ENCODE results near the gene SLC25A51.

SLC25A51 gene

DNA sequence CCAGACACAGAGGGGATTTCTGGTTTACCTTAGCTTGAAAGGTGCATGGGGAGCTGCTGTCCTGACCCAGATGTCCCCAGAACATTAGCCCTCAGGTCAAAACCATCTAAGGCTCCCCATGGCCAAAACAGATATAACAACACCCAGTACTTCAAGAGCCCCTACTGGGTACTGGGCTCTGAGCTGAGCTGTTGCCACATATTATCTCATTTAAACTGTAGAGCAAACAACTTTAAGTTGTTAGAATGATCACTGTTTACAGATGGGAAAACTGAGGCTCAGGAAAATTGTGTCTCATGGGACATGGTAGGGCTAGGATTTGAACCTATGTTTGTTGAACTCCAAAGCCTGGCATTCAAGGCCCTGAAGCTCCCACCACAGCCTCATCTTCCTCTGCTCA is 20.6 kb upstream of the SLC25A51 start:
- no peaks in the 10 kb centered on the region for H3K36me3 ChIP-seq (ENCODE audit: insufficient read depth, low read length)

DNA sequence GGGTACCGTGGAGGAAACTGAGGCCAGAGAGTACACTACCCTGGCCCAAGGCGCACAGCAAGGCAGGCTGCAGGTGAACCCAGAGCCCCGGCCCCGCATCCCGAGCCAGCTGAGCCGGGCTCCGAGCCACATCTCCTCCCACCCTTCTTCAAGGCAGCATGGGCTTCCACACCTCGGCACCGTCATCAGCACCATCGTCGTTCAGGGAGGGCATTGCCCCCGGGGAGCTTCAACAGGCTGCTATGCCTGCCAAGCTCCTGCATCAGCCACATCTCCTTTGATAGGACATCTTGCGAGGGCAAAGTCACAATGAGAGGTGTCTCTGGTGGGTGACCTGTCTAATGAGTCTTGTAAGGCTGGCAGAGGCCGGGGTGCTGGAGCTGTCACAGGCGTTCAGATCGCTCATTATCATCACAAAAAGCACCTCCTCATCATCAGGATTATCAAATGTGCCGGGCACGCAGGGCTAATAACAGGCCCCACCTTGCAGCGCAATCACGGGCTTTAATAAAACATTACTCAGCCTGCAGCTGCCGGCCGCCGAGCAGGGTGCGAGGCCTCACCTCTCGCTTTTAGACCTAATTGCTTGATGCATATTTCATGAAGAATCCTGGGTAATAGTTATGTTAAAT is 20.0 kb upstream of the SLC25A51 start:
- WGBS: 95% methylated on average over 25 of the region's 25 CpGs
- Histone ChIP-seq H3K27ac (ENCODE audit: low read depth, low read length) (no peak overlapping the region), H3K9ac (ENCODE audit: low read depth, low read length) (no peak overlapping the region), H3K36me3 (ENCODE audit: insufficient read depth, low read length) (no peaks in the 10 kb centered on the region), H3K4me1 (ENCODE audit: insufficient read depth, low read length) (peaks cover 29% of the 10 kb centered on the region), H3K4me3 (ENCODE audit: low read length) (no peak overlapping the region), H3K9me3 (ENCODE audit: insufficient read depth, low read depth, low read length) (no peaks in the 10 kb centered on the region), H3K27me3 (ENCODE audit: insufficient read depth, low read length) (no peaks in the 10 kb centered on the region)

More for the DNA sequence above, 20.6 kb upstream of the SLC25A51 start:
- H3K27me3 ChIP-seq (ENCODE audit: insufficient read depth, low read length): no peaks in the 10 kb centered on the region
- no peak overlapping the region for H3K4me3 ChIP-seq (ENCODE audit: low read length)
- no peak overlapping the region for H3K9ac ChIP-seq (ENCODE audit: low read depth, low read length)
- no peak overlapping the region for H3K27ac ChIP-seq (ENCODE audit: low read depth, low read length)
- no peaks in the 10 kb centered on the region for H3K9me3 ChIP-seq (ENCODE audit: insufficient read depth, low read depth, low read length)
- peaks cover 29% of the 10 kb centered on the region for H3K4me1 ChIP-seq (ENCODE audit: insufficient read depth, low read length)

DNA sequence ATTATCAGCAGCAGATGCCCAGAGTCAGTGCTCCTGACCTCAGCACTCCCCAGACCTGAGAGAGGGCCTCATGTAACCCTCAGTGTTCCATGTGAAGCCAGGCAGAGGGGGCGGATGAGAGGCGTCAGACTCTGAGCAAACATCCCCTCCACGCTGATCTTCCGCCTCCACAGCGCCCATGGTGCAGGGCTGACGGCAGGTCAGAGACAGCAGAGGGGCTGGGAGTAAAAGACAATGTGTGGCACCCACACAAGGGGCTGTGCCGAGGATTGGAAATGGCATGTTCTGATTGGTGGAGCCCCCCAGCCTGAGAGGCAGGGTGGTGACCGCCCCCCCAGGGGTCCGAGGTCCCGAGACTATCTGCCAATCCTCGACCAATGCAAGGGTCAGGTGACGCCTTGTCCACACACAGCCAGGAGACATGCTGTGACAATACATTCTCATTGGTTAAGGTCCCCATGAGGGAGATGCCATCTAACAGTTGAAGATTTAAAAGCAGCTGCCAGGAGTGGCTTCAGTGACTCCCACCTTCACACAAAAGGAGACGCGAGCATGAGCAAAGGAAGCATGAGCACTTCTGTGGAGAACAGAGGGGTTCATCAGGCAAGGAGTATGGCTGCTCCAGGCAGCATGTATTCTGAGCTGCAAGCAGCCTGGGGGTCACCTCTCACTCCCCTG is 19.3 kb upstream of the SLC25A51 start:
- no peaks in the 10 kb centered on the region for H3K27me3 ChIP-seq (ENCODE audit: insufficient read depth, low read length)
- peaks cover 29% of the 10 kb centered on the region for H3K4me1 ChIP-seq (ENCODE audit: insufficient read depth, low read length)
- no peaks in the 10 kb centered on the region for H3K9me3 ChIP-seq (ENCODE audit: insufficient read depth, low read depth, low read length)
- no peaks in the 10 kb centered on the region for H3K36me3 ChIP-seq (ENCODE audit: insufficient read depth, low read length)
- 76% methylated on average over 14 of the region's 14 CpGs for WGBS
- no peak overlapping the region; the same call in 1 of the 2 replicates for H3K27ac ChIP-seq (ENCODE audit: low read depth, low read length)
- no peak overlapping the region for H3K9ac ChIP-seq (ENCODE audit: low read depth, low read length)
- no peak overlapping the region for H3K4me3 ChIP-seq (ENCODE audit: low read length)

DNA sequence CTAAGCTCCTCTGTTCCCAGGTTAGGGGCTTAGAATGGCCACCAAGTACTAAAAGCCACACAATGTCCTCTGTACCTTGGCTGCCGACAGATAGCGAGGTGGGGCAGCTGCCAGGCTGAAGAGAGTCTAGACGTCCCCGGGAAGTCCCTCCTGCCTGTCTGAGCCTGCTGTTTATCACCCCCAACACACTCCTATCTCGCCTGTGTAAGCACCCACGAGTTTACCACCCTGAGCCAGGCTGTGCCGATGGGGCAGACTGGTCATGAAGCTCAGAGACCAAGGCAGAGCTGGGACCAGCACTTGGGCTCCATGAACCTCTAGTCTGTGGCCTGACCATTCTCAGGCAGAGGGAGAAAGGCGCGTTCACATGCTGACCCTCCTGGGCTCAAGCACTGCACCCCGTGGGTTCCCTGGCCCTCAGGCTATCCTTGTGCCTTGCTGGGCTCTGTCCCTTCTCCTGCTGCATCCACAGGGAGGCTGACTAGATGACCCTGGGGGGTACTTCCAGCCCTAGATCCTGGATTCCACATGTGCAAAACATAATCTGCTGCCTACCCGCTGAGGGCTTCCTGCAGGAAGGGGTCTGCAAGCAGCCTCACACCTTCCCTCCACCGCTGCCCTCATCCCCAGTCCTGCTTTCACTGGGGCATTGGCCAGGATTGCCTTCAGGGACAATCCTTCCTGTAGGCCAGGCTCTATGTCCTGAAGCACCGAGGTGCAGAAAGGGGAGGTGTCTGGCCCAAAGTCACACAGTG is 18.6 kb upstream of the SLC25A51 start:
- no peaks in the 10 kb centered on the region for H3K9me3 ChIP-seq (ENCODE audit: insufficient read depth, low read depth, low read length)
- no peak overlapping the region for H3K9ac ChIP-seq (ENCODE audit: low read depth, low read length)
- no peaks in the 10 kb centered on the region for H3K27me3 ChIP-seq (ENCODE audit: insufficient read depth, low read length)
- 83% methylated on average over 13 of the region's 13 CpGs for WGBS
- no peak overlapping the region for H3K4me3 ChIP-seq (ENCODE audit: low read length)
- H3K4me1 ChIP-seq (ENCODE audit: insufficient read depth, low read length): peaks cover 25% of the 10 kb centered on the region; the same call in 1 of the 2 replicates
- no peaks in the 10 kb centered on the region for H3K36me3 ChIP-seq (ENCODE audit: insufficient read depth, low read length)
- no peak overlapping the region; the same call in 1 of the 2 replicates for H3K27ac ChIP-seq (ENCODE audit: low read depth, low read length)

DNA sequence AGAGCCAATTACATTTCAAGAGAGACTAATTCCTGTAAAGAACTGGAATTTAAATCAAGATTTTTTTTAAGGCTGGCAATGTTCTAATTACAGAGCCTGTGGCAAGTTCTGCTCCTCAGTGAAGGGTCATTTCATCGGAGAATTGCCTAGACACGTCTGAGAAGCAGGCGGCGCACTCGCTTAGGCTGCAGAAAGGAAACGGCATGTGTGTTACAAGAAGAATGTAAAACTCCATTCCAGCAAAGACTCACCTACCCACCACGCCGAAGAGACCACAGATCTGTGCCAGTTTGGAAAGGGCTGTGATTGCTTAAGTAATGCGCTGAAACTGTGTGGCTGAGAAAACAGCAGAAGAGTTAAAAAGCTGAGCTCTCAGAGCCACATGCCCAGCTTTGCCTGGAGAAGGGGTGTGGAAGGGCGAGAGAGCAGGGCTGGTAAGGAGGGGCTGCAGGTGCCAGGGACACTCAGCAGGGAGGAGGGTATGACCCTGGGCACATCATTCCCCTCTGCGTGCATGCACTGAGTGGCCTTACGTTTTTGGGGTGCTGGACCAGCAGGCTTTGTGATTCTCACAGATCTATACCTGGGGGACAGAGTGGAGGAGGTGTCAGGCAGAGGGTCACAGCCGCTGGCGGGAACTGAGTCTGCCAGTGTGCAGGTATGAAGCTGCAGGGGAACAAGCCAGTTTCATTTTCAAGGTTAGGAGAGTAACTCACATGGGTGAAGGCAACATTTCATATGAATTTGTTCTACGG is 17.8 kb upstream of the SLC25A51 start:
- H3K27ac ChIP-seq (ENCODE audit: low read depth, low read length): no peak overlapping the region
- no peaks in the 10 kb centered on the region for H3K9me3 ChIP-seq (ENCODE audit: insufficient read depth, low read depth, low read length)
- no peaks in the 10 kb centered on the region for H3K36me3 ChIP-seq (ENCODE audit: insufficient read depth, low read length)
- WGBS: 86% methylated on average over 15 of the region's 15 CpGs
- no peak overlapping the region for H3K9ac ChIP-seq (ENCODE audit: low read depth, low read length)
- no peaks in the 10 kb centered on the region for H3K27me3 ChIP-seq (ENCODE audit: insufficient read depth, low read length)
- H3K4me3 ChIP-seq (ENCODE audit: low read length): no peak overlapping the region
- H3K4me1 ChIP-seq (ENCODE audit: insufficient read depth, low read length): peaks cover 25% of the 10 kb centered on the region; the same call in 1 of the 2 replicates

DNA sequence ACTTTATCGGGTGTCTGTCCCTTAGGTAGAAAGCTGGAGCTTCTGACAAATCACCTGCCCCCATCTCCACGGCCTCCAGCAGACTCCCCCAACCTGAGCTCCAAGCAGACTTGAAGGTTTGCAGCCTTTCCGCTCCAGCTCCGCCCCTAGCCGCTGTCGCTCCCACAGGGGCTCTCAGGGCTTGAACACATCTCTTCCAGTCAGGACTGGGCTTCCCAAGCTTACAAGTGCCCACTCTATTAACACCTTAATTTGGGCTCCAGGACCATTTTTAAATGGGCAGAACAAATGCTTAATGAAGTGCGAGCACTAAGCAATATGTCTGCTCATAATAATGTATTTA is 17.2 kb upstream of the SLC25A51 start:
- H3K27me3 ChIP-seq (ENCODE audit: insufficient read depth, low read length): no peaks in the 10 kb centered on the region
- no peak overlapping the region for H3K9ac ChIP-seq (ENCODE audit: low read depth, low read length)
- no peaks in the 10 kb centered on the region for H3K36me3 ChIP-seq (ENCODE audit: insufficient read depth, low read length)
- H3K27ac ChIP-seq (ENCODE audit: low read depth, low read length): no peak overlapping the region
- 79% methylated on average over 7 of the region's 7 CpGs for WGBS
- no peak overlapping the region for H3K4me3 ChIP-seq (ENCODE audit: low read length)
- no peaks in the 10 kb centered on the region for H3K9me3 ChIP-seq (ENCODE audit: insufficient read depth, low read depth, low read length)
- H3K4me1 ChIP-seq (ENCODE audit: insufficient read depth, low read length): peaks cover 21% of the 10 kb centered on the region; the same call in 1 of the 2 replicates

DNA sequence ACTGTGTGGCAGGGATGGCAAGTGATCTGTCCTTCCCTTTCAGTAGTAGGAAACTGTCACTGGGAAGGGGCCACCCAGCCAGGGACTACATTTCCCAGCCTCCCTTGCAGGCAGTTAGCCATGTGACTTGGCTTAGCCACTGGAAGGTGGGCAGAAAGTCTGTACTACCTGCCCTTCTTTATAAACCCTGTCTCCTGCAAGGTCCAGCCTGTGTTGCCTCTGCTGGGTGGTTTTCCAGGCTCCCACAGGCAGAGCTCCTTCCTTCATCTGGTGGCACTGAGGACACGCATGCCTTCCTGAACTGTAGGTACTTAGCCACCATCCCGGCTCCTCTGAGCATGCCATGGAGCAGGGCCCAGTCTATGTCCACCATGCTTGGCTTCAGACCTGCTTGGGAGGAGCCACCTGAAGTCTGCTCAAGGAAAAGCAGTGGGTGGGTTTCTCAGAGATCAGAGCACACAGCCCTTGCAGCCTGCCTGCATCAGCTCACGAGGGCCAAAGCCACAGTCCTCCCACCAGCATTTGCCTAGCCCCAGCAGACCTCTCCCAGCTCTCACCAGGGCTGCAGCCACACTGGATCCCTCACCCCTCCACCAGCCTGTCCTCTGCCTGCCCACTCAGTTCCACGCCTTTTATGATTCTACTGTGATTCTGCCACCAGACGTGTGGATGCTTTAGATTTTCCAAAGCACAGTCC is 16.7 kb upstream of the SLC25A51 start:
- WGBS: 94% methylated on average over 5 of the region's 5 CpGs
- Histone ChIP-seq H3K4me1 (ENCODE audit: insufficient read depth, low read length) (peaks cover 20% of the 10 kb centered on the region; the same call in 1 of the 2 replicates), H3K9ac (ENCODE audit: low read depth, low read length) (no peak overlapping the region), H3K27me3 (ENCODE audit: insufficient read depth, low read length) (no peaks in the 10 kb centered on the region), H3K36me3 (ENCODE audit: insufficient read depth, low read length) (no peaks in the 10 kb centered on the region), H3K4me3 (ENCODE audit: low read length) (no peak overlapping the region), H3K27ac (ENCODE audit: low read depth, low read length) (no peak overlapping the region), H3K9me3 (ENCODE audit: insufficient read depth, low read depth, low read length) (no peaks in the 10 kb centered on the region)

DNA sequence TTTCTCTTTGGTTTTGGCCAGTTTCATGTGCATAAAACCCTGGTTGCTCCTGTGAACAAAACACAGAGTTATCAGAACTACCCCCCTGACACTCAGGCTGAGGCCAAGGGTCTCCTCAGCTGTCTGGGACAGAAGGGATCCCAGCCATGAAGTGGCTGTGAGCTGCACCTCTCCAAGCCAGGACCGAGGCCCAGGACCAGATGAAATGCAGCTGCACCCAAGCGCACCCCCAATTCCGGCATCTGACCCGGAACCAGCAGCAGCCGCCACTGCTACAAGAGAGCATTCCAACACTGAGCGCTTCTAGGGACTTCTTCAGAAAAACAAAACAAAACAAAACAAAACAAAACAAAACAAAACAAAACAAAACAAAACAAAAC is 16.0 kb upstream of the SLC25A51 start:
- Histone ChIP-seq H3K4me3 (ENCODE audit: low read length) (no peak overlapping the region), H3K36me3 (ENCODE audit: insufficient read depth, low read length) (no peaks in the 10 kb centered on the region), H3K9me3 (ENCODE audit: insufficient read depth, low read depth, low read length) (no peaks in the 10 kb centered on the region), H3K9ac (ENCODE audit: low read depth, low read length) (no peak overlapping the region), H3K27me3 (ENCODE audit: insufficient read depth, low read length) (no peaks in the 10 kb centered on the region), H3K4me1 (ENCODE audit: insufficient read depth, low read length) (peaks cover 20% of the 10 kb centered on the region; the same call in 1 of the 2 replicates), H3K27ac (ENCODE audit: low read depth, low read length) (no peak overlapping the region; the same call in 1 of the 2 replicates)
- 92% methylated on average over 6 of the region's 6 CpGs for WGBS

DNA sequence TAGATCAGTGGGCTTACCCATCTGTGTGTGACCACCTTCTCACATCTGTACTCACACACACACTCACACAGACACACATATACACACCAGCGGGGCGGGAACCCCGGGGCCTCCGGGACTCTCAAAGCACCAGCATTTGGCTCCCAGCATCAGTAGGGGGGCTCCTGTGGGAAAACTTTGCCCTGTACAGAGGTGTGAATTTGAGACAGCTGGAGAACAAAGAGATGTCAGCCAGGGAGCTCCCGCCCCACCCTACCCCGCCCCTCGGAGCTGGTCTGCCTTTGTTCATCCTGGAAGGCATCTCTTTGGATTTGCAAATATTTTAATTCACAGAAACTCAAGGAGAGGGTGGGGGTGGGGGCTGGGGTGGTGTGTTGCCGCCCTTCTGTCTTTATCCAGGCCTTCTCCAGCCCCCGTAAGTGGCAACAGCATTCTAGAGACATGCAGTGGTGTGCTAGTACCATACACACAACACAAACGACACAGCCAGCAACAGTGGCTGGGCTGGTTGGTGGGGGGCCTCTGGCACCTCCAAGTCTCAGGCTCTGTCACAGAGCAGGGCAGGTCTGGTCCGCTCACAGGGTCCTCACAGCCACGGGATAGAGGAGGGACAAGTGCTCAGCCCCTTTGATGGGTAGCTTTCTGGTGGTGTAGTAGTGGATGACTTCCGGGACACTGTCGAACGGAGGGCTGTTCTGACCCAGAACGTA is 15.5 kb upstream of the SLC25A51 start:
- H3K9me3 ChIP-seq (ENCODE audit: insufficient read depth, low read depth, low read length): no peaks in the 10 kb centered on the region
- WGBS: 57% methylated on average over 15 of the region's 16 CpGs
- no peak overlapping the region for H3K9ac ChIP-seq (ENCODE audit: low read depth, low read length)
- H3K4me3 ChIP-seq (ENCODE audit: low read length): no peak overlapping the region
- no peaks in the 10 kb centered on the region for H3K27me3 ChIP-seq (ENCODE audit: insufficient read depth, low read length)
- H3K36me3 ChIP-seq (ENCODE audit: insufficient read depth, low read length): no peaks in the 10 kb centered on the region
- H3K4me1 ChIP-seq (ENCODE audit: insufficient read depth, low read length): peaks cover 20% of the 10 kb centered on the region; the same call in 1 of the 2 replicates
- no peak overlapping the region; the same call in 1 of the 2 replicates for H3K27ac ChIP-seq (ENCODE audit: low read depth, low read length)

DNA sequence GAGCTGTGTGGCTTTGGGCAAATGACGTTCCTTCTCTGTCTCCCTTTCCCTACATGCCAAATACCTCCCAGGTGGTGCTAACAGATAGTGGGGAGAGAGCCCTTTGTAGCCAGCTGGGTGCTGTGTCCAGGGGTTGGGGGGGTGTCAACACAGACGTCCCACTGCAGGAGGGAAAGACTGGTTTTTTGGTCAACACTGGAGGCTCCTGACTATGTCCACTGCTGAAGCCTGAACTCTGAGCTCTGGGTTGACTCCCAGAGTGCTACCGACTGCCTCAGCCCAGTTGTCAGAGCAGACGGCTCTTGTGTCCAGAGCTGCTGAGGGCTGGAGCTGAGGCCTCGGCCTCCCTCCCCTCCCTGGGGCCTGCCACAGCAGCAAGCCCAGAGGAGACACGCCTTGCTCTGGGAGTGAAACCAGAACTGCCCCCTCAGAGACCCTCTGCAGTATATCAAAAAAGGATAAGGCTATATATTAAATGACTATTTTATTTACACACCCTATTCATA is 14.8 kb upstream of the SLC25A51 start:
- no peak overlapping the region for H3K9ac ChIP-seq (ENCODE audit: low read depth, low read length)
- WGBS: 71% methylated on average over 5 of the region's 6 CpGs
- H3K27ac ChIP-seq (ENCODE audit: low read depth, low read length): no peak overlapping the region
- H3K36me3 ChIP-seq (ENCODE audit: insufficient read depth, low read length): no peaks in the 10 kb centered on the region
- no peaks in the 10 kb centered on the region for H3K27me3 ChIP-seq (ENCODE audit: insufficient read depth, low read length)
- H3K4me1 ChIP-seq (ENCODE audit: insufficient read depth, low read length): peaks cover 20% of the 10 kb centered on the region; the same call in 1 of the 2 replicates
- H3K9me3 ChIP-seq (ENCODE audit: insufficient read depth, low read depth, low read length): no peaks in the 10 kb centered on the region
- H3K4me3 ChIP-seq (ENCODE audit: low read length): no peak overlapping the region

All from HUES64 (cell line).